Astrocyte of the hippocampus (primary cell): ENCODE results near the gene PNLDC1.
"Not testable (repeated sequence)": the region's sequence is repeated elsewhere in the genome, so short reads cannot be mapped to it uniquely, and the experiment has no call there.

Source experiments
- DNase-seq: peaks from one replicate; pipeline ENCODE4 v3.0.0; 2011; ENCODE audit warnings: low read depth, low spot score

The PNLDC1 gene

DNA sequence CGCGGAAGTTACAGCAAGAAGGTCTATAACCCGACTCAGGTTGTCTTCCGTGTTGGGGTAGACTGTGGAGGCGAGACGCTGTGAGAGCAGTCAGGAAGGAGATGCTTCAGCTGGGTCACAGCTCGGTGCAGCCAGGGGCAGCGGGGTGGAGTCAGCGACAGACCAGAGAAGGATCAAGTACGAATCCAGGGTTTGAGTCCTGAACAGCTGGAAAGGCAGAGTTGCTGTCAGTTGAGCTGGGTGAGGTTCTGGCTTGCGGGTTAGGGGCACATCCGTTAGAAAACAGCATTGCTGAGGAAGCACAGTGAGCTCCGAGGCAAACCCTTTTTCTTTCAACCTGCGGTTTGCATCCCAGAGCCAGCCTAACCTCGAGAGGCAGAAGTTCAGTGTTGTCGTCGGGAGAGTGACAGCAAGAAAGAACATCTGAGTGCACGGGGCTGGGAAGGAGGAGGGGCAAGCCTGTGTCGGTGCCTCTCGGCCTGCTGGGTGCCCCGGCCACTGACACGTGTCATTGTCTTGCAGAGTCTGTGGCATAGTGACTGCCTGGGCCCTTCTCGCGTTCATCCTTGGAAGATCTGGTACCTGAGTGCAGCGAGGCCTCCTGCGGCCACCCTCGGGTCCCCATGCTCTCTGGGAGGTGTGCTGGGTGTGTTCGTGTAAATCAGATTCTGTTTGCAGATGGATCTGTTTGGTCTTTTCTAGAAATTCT is 20.0 kb downstream of the PNLDC1 start:
- no peak for DNase-seq

GRCh38 chr6:159821122-159821521 is 21.0 kb downstream of the PNLDC1 start:
- DNase-seq = no peak

GRCh38 chr6:159821726-159822125 is 21.6 kb downstream of the PNLDC1 start:
- DNase-seq = no peak

DNA sequence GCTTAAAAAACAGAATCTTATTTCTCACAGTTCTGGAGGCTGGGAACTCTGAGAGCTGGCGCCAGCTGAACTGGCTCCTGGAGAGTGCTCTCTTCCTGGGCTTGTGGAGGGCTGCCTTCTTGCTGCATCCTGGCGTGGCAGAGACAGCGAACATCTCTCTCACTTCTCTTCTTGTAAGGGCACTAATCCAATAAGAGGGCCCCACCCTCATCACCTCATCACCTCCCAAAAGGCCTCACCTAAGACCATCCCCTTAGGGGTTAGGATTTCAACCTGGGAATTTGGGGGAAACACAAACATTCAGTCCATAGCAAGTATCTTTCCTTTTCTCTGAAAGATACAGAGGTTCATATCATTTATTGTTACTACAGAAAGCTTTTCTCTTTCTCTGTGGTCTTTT is 23.9 kb downstream of the PNLDC1 start:
- no peak for DNase-seq

DNA sequence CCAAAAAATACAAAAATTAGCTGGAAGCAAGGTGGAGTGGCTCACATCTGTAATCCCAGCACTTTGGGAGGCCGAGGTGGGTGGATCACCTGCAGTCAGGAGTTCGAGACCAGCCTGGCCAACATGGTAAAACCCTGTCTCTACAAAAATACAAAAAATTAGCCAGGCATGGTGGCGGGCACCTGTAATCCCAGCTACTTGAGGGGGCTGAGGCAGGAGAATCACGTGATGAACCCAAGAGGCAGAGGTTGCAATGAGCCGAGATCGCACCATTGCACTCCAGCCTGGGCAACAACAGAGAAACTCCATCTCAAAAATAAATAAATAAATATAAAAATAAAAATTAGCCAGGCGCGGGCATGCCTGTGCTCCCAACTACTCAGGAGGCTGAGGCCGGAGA is 24.6 kb downstream of the PNLDC1 start:
- DNase-seq = not testable (repeated sequence)

- DNase-seq = no peak
Measured at GRCh38 chr6:159826004-159826403, 25.9 kb downstream of the PNLDC1 start.

DNA sequence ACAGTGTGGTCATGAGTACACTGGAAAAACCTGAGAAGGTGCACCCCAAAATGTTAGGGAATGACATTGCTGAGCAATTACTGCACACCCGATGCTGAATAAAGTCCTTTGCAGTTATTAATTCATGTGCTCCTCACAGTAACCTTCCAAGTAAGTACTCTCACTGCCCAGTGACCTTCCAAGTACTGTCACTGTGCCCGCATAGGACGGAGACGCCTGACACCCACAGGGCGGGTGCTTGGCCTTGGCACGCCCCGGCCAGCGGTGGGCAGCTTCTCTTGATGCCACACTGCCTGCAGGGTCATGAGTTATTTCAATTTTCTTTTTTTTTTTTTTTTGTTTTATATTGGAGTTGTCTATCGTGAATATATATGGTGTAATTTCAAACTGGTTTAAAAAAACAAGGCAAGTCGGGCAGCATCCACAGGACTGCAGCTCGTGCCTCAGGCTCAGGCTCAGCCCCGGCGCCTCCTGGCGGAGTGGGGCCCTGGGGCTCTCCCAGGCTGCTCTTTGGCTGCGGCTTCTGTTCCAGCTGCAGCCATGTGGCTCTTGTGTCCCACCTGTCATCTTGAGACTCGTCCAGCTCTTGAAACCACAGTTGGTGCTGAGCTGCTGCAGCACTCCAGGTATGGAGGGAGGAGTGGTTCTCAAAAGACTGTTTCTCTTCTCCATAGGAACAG is 27.0 kb downstream of the PNLDC1 start:
- no peak for DNase-seq

DNA sequence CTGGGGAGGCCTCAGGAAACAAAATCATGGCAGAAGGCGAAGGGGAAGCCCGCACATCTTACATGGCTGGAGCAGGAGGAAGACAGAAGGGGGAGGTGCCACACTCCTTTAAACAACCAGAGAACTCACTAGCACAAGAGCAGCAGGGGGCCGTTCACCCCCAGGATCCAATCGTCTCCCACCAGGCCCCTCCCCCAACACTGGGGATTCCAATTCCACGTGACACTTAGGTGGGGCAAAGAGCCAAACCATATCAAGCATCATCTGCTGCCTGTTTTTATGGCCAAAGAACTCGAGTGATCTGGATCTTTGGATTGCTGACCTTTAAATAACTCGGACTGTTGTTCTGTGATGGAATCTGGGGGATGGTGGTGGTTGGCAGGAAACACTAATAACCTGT is 28.0 kb downstream of the PNLDC1 start:
- DNase-seq = no peak

DNA sequence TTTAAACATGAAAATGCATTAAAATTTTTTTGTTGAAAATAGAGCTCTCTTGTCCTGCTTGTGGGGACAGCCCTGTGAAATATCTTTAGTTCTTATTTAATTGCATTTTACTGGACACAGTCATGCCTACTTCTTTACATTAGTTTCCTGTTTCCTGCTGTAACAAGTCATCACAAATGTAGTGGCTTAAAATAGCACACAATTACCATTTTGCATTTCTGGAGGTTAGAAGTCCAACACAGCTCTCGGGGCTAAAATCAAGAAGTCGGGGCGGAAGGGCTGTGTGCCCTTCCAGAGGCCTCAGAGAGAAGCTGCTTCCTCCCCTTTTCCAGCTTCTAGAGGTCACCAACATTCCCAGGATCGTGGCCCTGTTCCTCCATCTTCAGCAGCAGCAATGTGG is 29.4 kb downstream of the PNLDC1 start:
- no peak for DNase-seq

GRCh38 chr6:159830501-159831372 is 30.7 kb downstream of the PNLDC1 start:
- peak; percentile 13 for DNase-seq

- no peak for DNase-seq
Measured at GRCh38 chr6:159831373-159831679, 31.2 kb downstream of the PNLDC1 start.

DNA sequence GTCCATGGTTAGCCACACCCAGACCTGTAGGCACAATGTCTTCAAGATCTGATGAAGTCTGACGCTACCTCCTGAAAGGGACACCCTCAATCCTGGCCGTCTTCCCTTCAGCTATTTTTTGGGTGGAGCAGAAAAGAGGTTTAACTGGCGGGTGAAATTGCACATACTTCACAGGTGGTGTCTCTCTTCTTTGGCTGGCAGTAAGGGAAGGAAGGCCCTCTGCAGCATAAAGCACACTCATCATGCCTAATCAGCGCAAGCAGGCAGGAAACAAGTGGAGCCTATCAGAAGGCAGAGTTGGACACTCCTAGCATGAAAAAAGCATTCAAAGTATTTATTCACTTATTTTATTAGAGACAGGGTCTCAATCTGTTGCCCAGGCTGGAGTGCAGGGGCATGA is 32.9 kb downstream of the PNLDC1 start:
- DNase-seq = no peak

- DNase-seq = no peak
Measured at GRCh38 chr6:159833556-159833955, 33.5 kb downstream of the PNLDC1 start.

GRCh38 chr6:159833997-159834603 is 34.0 kb downstream of the PNLDC1 start:
- no peak for DNase-seq

- DNase-seq = no peak
Measured at GRCh38 chr6:159836718-159837490, 36.8 kb downstream of the PNLDC1 start.

GRCh38 chr6:159837511-159837910 is 37.4 kb downstream of the PNLDC1 start:
- no peak for DNase-seq

DNA sequence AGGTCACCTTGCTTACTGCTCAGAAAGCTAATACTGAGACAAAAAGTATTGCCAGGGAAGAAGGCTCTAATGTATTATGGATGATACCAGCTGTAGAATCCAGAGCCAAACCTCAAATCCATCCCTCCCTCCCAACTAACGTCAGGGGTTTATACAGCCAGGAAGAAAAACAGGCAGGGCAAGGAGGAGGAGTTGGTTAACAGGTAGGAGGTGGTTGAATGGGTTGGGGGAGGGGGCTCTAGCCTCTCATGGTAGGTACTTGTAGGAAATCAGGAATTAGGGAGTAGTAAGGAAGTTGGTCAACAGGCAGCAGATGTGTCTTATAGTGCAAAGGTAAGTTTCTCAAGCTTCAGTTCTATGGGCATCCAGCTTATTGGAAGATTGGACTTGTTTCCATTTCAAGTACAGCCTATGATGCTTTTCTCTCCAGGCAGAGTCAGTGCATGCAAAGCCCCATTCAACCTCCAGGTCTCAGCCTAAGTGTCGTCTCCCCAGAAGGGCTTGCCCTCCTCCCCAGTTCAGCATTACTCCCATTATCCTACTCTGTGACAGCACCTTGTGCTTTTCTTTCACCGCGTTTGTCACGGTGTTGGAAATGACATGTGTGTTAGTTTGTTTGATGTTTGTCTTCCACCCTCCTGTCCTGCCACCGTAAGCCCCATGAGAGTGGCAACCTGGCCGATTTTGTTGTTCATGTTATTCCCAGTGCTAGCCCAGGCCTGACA is 38.1 kb downstream of the PNLDC1 start:
- DNase-seq = no peak

DNA sequence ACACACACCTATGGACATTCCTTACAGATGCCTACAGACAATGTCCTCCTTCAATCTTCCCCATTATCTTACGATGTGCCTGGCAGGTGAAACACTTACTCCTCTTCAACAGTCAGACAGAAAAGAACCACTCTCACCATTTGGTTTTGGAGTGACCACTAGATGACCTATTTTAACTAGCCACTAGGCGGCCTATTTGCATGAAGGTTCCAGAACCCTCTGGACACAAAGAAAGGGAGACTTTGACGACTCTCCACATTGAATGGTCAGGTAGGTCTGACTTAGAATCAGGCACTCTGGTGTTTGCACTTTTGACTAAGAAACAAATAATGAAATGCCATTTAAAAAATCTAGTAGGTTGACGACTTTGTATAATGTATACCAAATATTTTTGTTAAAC is 42.0 kb downstream of the PNLDC1 start:
- DNase-seq = no peak

DNA sequence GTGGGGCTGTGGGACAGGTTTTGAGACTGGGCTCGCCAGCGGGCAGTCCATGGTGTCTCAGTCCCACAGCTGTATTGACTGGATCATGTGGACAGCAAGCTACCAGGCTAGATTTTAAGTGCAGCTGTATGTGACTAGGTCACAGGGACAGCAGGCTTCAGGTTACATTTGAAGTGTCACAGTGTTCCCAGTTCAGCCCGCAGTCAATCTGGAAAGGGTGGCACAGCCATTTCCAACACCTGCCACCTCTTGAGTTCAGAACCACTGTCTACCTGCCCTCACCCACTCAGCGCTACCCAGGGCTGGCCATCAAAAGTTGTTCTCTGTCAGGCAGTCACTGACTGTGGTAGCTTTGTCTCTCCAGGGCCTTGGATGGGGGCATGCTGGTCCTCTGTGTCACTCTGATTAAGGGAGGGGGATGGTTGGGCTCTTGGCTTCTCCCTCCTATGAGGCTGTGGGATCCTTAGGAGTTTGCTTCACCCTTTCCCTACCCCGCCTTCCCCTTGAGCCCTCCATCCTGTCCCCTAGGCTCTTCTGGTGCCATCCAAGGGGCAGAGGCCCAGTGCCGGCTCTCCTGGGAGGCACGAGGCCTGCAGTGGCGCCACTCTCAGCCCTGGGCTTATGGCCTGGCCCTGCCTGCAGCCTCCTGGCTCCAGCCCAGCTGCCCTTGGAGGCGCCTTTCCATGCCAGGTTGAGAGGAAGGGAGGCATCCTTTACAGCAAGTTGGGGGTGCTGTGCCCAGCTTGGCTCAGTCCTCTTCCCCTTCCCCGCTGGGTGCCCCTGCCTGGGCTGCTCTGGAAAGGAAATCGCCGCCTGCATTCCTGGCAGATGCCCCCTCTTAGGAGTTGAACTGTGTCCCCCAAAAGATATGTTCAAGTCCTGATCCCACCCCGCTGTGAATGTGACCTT is 44.9 kb downstream of the PNLDC1 start:
- no peak for DNase-seq

DNA sequence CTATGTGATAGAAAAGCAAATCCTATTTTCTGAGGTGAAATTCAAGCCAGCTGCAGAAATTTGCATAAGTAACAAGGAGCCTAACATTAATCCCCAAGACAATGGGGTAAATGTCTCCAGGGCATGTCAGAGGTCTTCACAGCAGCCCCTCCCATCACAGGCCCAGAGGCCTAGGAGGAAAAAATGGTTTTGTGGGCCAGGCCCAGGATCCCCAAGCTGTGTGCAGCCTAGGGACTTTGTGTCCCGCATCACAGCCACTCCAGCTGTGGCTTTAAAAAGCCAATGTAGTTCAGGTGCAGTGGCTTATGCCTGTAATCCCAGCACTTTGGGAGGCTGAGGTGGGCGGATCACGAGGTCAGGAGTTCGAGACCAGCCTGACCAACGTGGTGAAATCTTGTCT is 48.5 kb downstream of the PNLDC1 start:
- DNase-seq = not testable (repeated sequence)
